Kidney glomerular epithelial cell (primary cell): ENCODE data around the gene SH3RF3.

Source experiments
- DNase-seq: peaks from one replicate; lab custom pipeline; 2025; lab: John Stamatoyannopoulos, UW

SH3RF3 gene

DNA sequence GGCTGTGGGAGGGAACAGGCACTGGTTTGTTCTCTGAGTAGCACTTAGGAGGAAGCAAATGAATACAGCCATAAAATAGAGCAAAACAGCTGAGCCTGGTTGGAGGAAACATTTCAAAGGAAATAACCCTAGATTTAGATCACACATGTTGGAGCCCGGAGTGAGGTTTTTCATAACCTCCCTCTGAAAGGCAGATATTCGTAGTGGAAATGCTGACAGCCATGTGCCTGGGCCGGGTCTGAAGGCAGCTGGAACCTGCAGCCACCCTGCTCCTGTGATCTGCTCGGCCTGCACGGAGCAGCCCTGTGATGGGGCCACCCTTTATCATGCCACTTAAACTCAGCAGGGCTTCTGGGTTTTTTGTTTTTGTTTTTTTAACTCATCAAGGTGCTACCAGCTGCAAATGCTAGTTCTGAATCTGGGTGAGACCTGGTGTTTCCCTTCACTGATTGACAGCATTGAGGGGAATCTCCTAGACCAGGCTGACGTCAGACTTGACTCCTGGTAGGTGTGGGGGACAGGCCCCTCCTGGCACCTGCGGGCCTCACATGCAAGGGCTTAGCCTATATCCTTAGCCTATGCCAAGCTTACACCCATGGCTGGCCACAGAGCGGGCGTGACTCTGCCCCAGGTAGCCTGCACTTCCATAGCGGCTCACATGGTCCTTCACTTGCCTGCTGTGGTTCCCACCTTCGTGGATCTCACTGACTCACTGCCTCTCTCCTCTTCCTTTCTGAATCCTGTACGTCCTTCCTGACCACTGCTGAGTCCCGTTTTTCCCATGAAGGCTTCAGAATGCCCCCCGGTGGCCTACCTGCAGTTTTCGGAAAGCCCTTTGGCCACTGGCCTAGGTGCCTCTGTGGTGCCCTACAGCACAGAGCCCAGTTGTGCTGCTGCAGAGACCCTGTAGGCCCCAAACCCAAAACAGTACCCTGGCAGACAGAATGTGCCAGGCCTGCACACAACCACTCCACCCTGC is 267.5 kb downstream of the SH3RF3 start:
- no peak for DNase-seq

DNA sequence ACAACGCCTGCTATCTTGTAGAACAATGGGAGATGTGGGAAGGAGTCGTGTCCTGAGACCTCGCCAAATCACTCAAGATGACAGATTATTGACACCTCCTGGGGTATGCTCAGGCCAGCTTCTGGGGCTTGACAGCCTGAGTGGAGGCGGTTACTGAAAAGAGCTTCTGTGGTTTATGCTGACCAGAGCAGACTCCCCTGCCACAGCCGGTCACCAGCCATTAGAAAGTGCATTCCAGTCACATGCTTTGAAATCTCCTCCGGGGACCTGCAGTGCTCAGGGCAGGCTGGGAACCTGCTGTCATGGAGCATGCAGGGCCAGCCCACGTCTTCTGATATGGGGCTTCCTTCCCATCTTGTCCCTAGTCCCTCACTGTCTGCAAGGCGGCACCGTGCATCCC is 268.9 kb downstream of the SH3RF3 start:
- no peak for DNase-seq

DNA sequence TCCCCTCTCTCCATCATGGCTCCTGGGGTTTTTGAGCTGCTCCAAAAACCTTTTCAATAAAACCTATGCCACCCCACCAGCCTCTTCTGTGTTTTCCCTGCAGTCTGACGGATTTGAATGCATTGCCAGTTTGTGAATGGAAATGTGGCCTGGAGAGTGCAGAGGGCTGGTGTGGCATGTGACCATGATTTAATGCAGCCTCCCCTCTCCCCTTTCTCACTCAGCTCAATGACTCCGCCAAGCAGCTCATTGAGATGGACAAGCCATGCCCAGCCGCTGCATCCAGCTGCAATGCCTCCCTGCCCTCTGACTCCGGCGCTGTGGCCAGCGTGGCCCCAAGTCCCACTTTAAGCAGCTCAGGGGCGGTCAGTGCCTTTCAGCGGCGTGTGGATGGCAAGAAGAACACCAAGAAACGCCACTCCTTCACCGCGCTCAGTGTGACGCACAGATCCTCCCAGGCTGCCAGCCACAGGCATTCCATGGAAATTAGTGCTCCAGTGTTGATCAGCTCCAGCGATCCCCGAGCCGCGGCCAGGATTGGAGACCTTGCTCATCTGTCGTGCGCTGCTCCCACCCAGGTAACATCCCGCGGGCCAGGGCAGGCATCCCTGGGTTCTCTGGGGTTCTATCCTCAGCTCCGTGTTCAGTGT is 269.5 kb downstream of the SH3RF3 start:
- DNase-seq: no peak

DNA sequence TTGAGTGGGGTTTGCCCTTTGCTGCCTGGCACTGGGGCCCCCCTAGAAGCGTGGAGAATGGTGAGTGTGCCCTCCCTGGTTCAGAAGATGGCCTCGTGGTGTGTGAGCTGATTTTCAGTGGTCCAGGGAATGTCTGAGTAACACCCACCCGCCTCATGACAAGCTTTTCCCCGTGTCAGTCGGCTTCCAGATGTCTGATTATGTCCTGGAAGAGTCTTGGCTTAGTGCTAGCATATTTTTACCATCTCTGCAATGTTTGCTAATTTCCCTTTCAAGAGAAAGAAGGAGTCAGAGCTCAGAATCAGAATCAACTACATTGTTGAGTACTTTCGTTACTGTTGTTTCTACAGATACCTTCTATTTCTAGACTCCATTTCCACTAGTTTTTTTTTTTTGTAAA is 270.1 kb downstream of the SH3RF3 start:
- no peak for DNase-seq

DNA sequence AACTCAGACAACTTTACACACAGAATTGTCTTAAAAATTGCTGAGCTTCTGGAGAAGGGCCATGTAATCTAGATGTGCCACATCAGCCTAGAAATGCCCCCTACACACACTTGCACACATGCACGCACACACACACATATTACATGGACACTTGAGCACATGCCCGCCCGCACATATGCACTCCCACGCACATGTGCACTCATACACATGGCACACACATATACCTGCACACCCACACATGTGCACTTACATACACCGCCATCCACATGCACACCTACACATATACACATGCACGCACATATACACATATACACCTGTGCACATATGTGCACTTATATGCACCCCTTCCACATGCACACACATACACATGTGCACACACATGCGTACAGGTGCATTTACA is 271.1 kb downstream of the SH3RF3 start:
- DNase-seq: no peak

DNA sequence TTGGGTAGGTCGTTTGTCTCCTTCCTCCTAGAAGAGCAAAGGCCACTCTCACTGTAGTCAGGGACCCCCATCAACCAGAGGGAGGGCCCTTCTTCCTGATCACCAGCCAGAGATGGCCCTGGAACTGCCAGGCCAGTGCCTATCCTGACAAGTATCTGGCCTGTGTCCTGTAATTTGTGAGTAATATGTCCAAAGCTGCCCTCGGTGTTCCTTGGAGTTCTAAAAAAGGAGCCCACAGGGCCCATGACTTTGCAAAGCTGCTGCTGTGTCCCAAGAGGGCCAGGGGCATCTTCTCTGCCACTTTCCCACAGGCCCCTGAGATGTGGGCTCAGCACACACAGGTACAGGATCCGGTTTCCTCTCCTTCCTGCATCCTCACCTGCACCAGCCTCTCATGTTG is 272.4 kb downstream of the SH3RF3 start:
- DNase-seq: no peak

DNA sequence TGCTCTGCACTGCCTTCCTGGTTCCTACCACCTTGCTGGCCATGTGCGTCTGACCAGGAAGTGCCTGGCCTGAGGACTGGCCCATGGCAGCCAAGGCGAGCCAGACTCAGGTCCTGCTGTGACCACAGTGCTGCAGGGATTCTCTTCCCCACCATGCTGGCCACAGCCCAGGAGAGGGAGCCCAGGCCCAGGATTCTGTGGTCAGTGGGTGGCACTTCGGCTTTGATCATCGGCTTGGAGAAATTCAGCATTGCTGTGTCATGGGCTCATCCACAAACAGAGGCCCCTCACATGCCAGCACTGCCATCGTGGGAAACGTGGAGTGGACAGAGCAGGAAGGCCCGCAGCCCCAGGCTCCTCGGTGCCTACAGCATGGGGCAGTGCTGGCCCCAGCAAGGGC is 273.2 kb downstream of the SH3RF3 start:
- DNase-seq: peak; percentile 1

DNA sequence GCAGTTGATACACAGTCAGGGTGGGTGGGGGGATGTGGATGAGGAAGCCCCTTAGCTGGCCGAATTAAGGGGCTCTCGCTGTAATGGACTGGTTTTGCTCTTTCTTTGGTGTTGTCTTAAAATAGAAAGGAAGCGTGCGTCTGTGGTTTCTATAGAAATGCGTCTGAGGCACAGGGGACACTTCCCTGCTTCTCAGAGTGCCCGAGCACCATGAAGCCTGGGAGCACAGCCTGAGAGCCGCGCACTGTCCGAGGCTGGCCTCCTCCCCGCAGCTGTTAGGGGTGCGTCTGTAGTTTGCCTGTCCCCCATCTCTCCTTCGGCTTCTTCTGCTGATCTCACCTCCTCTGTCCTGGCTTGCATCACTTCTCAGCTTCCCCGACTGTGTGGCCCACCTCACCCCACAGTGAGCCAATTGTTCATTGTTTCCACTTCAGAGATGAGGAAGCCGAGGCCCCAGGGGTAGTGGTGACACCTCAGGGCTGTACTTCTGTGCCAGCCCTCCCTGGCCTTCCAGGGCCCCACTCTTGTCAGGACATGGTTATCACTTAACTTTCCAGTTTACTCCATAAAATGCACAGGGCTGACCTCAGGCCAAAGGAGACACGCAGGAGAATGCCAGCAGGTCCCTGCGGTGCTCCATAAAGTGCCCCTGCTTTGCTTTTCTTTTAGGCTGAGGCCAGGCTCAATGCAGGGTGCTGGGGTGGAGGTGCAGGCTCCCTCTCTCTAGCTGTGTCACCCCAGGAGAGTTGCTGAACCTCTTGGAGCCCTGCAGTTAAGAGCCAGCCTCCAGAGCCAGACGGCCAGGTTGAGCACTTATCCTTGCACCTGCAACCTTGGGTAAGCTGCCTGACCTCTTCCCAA is 274.2 kb downstream of the SH3RF3 start:
- DNase-seq: no peak

DNA sequence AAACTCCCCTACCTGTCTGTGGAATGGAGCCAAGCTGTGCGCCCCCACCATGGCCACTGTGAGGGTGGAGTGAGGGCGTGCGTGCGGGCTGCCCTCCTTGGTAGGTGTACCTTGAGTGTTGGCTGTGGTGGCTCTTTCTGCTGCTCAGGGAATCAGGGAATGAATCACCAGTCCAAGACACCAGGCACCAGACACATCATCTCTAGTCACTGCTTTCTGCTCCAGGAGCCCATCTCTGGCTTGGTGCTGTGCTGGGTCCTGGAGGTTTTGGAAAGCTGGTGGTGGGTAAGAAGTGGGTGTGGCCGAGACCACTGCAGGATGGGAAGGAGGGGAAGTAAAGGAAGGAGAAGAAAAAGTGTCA is 274.8 kb downstream of the SH3RF3 start:
- DNase-seq: peak; percentile 1

DNA sequence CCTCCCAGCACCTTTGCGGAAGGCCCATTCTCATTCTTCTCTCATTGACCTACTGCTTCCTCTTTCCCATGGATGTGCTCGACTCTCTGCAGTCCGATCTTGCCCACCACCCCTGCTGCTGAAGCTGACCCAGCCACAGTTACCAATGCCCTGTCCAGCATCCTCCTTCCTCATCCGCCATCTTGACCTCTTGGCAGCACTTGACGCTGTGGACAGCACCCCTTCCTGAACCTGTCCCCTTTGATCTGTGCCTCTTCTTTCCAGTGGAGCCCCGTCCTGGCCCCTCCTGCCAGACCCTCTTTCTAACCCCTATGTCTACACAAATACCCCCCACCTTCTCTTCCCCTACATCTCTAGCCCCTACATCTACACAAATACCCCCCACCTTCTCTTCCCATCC is 275.7 kb downstream of the SH3RF3 start:
- no peak for DNase-seq

DNA sequence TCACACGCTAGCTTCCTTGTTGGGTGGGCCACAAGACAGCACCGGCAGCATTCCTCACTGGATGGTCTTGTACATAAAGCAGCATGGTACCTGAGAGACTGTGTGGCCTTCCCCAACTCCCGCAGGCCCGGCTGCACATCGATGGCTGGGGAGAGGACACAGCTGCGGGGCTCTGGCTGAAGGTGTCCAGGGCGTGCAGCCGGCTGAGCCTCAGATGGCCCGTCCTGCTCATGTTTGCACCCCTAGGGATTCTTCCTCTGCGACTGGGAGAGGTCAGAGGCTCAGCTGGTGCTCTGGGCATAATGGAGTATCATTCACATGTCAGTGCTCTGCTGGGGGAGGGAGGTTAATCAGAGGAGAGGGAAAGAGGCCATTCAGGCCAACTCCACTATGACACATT is 276.9 kb downstream of the SH3RF3 start:
- no peak for DNase-seq

DNA sequence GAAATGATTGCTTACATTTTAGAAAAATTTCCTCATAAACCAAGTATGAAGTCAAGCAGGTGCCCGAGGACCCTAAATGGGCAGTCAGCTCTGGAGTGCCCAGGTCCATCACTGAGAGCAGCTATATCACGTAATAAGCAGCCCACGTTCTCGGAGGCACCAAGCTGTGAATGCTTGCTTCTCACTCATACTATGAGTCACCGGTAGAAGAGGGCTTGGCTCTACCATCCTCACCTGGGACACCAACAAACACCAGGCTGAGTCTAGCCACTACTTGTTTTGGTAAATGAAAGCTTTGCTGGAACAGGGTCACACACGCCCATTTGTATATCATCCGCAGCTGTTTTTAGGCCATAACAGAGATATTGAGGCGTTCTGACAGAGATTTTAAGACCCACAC is 277.3 kb downstream of the SH3RF3 start:
- DNase-seq: no peak

DNA sequence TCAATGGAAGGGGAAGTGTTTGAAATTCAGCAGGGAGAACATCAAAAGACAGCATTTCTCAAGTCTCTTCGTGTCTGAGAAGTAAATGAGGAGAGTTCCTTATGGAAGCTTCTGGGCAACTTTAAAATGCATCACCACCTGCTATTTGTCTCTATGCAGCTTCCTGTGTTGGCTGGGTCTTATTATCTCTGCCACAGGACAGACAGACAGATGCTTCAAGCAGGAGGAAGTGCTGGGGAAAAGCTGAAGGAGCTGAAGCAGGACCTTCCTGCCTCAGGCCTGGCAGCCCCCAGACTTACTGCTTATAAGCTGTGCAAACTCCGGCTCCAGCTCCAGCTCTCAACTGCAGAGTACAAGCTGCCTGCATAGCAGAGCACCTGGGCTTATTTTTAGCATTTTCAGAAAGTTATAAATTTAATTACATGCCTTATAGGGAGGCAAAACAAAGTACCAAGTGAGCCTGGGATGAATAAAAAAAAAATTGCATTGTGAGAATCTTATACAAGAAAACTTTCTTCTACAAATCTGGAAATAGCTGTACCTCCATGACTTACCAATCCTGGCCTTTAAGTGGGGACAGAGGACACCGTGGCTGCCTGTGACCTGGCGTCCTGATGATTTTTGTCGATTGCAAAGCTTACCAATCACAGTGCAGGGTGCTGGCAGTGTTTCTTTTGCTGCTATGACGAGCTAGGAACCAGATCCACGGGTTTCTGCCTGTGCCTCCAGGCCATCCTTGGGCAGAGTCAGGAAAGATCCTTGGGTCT is 278.5 kb downstream of the SH3RF3 start:
- no peak for DNase-seq

DNA sequence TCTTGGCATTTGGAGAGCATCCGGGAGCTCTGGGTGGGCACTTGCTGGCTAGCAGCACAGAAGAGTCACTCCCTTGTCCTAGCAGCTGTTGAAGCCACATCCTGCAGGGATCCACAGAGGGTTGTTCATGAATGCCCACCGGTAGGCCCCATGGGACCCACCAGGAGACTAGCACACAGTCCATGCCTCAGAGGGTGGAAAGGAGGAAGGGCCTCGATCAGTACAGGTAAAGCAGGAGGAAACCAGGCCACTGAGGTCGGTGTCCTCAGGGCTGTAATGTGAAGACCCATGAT is 279.0 kb downstream of the SH3RF3 start:
- no peak for DNase-seq

DNA sequence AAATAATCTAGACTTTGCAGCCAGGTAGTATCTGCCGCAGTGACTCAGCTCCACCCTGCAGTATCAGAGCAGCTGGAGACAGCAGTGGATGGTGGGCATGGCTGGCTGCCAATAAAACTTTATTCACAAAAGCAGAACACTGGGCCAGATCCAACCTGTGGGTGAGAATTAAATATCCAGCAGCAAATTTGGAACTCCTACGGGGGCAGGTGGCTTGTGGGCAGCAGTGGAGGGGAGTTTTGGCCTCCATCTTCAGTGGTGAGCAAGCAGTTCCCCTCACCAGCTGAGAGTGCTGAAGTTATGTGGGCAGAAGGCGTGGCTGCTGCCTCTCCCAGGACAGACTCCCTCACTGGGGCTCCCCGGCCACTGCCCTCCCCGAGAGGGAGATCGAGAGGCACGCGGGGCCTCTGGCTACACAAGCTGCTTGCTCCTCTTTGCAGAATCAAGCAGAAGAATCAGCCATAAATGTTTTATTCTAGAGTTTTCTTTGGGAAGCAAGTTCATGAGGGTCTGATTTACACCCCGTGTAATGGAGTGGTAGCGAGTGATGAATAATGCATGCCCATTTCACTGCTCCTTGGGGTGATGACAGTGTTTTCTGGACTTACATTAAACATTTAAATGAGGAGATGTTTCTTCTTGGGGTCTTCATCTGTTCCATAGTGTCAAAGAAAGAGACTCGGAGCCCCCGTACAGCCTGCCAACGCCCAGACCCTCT is 280.5 kb downstream of the SH3RF3 start:
- DNase-seq: no peak

DNA sequence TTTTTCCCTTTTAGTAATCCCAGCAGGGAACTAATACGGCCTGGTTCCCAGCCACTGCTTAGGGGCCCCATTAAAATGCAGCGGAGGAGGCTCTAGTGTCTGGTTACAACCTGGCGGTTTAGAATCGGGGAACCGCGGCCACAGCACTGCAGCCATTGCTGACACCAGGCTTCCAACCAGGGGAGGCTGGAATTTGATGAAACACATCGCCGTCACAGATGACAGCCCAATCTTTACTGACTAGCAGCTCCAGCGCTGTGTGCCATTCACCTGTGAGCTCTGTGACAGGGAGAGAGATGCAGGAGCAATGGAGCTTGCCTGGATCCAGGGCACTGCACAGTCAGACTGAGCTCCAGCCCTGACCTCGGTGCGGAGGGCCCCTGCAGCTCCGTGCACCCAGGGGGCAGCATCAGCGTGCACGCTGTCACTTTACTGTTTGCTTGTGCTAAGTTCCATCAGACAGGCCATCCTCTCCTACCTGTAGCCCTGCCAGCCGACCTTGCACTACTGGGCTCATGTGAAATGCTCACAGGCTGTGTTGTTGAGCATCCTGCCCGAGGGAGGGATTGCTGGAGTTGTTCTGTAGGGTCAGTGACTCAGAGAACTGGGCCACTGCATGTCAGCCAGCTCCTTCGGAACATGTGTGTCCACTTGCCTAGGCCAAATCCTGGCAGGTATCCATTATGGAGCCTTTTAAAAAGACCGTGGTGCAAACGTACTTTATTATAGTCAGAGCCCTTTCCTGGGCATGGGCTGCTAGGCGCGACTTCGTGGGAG is 281.2 kb downstream of the SH3RF3 start:
- DNase-seq: peak; percentile 1

DNA sequence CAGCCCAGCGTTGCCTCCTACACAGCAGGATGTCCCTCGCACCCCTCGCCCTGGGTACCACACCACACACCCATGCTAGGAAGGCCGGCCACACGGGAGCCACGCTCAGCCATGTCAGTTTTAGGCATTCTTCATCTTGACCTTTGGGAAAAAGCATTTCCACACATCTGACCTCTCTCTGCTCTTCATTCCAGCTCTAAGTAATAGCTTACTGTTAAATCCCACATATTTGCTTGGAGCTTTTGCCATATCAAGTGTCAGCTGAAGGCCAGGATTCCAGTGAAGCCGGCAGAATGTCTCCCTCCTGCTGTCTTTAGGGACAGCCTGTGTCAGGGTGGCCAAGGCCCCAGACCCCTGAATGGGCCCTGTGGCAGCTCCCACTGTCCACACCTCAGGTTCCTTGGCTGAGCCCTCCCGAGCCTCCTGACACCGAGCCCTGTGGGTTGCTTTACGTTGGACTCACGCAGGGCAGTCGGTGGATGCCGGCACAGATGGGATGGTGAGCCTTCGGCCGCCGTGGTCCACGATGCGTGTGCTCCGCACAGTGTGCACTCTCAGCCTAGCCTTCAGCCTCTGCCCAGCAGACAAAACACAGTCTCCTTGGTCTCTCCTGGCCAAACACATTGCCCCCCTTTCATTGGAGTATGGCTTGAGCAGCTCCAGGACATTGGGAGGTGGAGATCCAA is 282.8 kb downstream of the SH3RF3 start:
- DNase-seq: no peak

DNA sequence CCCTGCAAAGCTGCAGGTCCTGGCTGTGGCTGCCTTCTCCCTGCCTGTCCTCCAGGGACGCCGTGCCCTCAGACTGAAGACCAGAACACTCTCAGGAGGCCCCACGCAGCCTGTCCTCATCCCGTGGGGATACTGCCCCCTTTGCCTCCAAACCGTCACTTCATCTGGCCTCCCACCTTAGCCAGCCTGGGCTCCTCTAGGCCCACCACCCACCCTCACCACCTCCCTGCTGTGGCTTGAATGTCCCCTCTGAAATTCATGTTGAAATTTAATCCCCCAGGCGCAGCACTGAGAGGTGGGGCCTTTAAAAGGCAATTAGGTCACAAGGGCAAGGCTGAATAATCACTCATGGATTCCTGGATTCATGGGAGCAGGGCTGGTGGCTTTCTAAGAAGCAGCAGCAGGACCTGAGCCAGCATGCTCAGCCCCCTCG is 286.6 kb downstream of the SH3RF3 start:
- no peak for DNase-seq

DNA sequence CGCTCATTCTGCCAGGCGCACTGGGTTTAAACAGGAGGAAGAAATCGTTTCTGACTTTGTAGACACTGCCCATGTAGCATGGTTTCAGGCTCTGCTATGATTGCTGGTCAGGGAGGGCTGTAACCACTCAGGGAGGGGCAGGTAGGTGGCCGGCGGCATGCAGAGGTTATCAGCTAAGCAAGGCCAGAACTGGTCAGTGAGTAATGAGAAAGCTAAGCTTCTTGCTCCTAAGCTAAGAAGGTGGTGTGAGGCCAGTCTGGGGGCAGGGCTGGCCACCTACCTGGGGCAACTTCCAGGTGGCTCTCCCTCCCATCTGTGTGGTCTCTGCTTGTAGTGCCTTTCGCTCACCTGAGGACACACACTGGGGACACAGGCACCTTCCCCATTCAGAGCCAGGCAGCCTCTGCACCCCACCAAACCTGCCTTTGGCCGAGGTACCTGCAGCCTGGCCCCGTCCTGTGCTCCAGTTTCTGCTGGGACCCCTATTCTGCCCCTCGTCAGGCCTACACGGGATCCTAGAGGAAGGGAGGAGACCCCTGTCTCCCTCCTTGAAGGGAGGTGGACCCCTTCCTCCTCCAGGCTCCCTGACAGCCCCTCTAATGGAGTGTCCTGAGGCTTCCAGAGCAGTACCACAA is 288.8 kb downstream of the SH3RF3 start:
- DNase-seq: no peak
